HG02623 (cell line): ENCODE measurements around the gene C11orf52.

ENCODE experiments used
- ATAC-seq: cut with Tn5 transposase; IDR thresholded peaks from one replicate; pipeline ENCODE4 v1.9.1; 2021; ENCODE audit warnings: moderate library complexity; ENCODE audit not compliant: unreplicated experiment

Gene C11orf52

DNA sequence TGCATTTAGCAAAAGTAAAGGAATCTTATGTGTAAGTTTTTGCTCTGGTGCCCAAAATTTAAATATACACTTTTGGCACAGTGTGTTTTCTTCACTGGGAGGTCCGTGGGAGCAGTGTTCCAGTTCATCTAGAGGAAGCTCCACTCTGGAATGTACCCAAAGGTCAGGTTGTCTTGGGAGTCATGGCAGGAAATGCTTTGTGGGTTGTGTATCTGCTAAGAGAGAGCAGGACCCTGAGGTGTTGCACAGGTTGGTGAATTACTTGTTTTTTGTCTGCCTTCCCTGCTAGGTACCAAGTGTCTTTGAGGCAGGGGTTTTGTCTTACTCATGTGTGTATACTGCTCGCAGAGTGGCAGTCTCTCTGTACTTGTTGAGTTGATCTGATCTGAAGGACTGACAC lies 55.7 kb downstream of the C11orf52 start:
- no peak for ATAC-seq

DNA sequence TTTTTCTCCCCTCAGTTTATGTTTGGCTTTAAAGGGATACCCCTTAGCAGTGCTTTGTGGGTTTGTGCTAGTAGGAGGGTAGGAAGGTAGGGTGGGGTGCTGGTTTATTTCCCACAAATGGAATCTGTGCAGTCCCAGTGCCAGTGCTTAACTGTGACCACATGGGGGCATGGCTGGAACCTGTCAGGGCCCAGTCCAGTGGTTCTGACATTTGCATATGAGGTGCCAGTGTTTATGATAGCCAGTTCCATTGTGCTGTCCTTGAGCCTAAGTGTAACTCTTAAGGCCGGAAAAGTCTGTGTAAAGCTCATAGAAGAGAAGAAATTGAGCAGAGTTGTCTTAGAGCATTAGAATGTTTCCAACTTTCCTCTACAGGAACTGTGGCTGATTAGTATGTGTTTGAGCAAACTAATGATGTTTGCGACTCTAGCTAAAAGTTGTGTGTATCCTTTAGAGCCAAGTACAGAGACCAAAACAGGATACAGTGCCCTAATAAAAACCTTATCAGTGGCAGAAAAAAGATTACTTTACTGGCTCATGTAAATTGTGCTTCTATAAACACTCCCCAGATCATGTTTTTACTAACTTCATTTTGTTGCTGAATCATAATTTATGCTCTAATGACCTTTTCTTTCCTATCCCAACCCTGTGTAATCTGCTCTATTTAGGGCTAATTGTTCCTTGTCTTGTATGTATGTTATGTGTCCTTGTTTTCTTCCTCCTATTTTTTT lies 56.5 kb downstream of the C11orf52 start:
- no peak for ATAC-seq

GRCh38 chr11:111976119-111976766 lies 57.5 kb downstream of the C11orf52 start:
- no peak for ATAC-seq
